ENCODE measurements around the gene NAALADL2. TPM values are rescaled to one million over a fixed set of nuclear protein-coding genes. Genes with fewer than 3 reads are reported as not detected.

NAALADL2 gene
- total RNA-seq, 3 donors from 2014 or later, result 18.4 to 43.9 (median 20.8) TPM

DNA sequence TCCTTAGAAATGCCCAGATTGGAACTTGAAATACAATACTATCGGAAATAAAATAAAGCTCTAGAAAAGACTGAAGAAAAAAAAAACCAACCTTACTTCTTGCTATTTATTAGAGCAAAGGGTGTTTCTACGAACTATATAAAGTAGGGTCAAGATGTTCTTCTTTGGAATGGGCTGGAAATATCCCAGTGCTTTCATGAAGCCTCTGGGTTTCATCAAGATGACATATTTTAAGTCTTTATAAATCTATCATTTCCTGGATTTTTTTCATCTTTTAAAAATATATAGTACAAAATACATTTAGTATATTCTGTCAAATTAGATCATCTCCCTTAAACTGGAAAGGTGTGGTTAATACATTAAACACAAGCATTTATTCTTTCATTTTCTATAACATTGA, 978.8 kb downstream of the NAALADL2 start:
- Histone ChIP-seq H3K4me3 (no peak overlapping the region), H3K36me3 (ENCODE audit: low read depth) (no peaks in the 10 kb centered on the region), H3K9me3 (no peaks in the 10 kb centered on the region), H3K4me1 (ENCODE audit: low read depth) (no peaks in the 10 kb centered on the region)
- ATAC-seq (no peak), DNase-seq (no peak)
- intact Hi-C loops (cut with DNase I, micrococcal nuclease), result no loop called here
- TF ChIP-seq, protein P1, sequence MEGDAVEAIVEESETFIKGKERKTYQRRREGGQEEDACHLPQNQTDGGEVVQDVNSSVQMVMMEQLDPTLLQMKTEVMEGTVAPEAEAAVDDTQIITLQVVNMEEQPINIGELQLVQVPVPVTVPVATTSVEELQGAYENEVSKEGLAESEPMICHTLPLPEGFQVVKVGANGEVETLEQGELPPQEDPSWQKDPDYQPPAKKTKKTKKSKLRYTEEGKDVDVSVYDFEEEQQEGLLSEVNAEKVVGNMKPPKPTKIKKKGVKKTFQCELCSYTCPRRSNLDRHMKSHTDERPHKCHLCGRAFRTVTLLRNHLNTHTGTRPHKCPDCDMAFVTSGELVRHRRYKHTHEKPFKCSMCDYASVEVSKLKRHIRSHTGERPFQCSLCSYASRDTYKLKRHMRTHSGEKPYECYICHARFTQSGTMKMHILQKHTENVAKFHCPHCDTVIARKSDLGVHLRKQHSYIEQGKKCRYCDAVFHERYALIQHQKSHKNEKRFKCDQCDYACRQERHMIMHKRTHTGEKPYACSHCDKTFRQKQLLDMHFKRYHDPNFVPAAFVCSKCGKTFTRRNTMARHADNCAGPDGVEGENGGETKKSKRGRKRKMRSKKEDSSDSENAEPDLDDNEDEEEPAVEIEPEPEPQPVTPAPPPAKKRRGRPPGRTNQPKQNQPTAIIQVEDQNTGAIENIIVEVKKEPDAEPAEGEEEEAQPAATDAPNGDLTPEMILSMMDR (IDR thresholded peaks at IDR 0.05), result no peak

DNA sequence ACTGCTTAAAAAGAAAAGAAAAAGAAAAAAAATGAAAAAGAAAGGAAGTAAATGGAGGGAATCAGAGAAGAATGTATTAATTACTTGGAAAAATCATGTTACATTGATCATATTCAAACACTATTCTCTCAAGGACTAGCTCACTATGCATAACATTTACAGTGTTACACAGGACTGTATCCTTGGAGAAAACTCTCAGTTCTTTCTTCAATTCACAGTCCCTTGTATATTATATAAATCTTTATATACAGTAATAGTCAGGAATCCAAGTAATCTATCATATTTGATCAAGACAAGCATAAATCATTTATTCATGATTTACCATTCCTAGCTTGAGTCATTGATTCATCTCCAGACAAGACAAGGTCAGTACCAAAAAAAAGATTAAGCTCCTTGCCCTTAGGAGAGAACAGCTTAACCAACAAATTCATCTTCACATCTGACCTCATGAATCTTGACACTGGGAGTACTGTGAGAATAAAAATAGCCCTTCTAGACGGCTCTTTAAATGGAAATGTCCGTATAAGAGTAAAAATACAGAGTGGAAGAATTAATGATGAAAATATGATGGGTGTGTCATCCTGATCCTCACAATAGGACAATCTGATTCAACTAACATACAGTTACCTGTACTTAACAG, 980.4 kb downstream of the NAALADL2 start:
- Histone ChIP-seq H3K36me3 (ENCODE audit: low read depth) (no peaks in the 10 kb centered on the region), H3K9me3 (no peaks in the 10 kb centered on the region), H3K4me3 (no peak overlapping the region), H3K4me1 (ENCODE audit: low read depth) (no peaks in the 10 kb centered on the region)
- DNase-seq, result no peak
- ATAC-seq, result no peak
- intact Hi-C loops (cut with DNase I, micrococcal nuclease), result no loop called here
- TF ChIP-seq, protein P1 (IDR thresholded peaks at IDR 0.05), result no peak

DNA sequence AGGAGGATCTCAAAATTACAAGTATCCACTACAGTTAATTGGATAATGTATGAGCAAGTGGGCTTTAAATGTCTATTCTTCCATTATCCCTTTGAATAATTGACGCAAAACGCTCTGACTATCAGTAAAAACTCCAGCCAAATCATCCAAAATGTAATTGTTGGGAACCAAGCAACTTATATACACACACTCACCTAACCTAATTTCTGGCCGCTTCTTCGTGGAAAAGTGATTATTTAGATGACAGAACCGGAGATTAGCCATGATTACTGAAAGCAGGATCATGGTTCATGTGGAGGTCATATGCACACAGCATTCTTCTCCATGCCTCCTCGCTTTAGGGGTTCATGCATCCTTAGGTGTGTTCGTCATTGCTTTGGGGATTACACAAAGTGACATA, 992.4 kb downstream of the NAALADL2 start:
- H3K4me3 ChIP-seq, result no peak overlapping the region
- H3K9me3 ChIP-seq, result no peaks in the 10 kb centered on the region
- intact Hi-C loops (cut with DNase I, micrococcal nuclease), result no loop called here
- H3K4me1 ChIP-seq (ENCODE audit: low read depth), result no peaks in the 10 kb centered on the region
- ATAC-seq (no peak), DNase-seq (no peak)
- no peaks in the 10 kb centered on the region for H3K36me3 ChIP-seq (ENCODE audit: low read depth)
- TF ChIP-seq, protein P1 (IDR thresholded peaks at IDR 0.05), result no peak

DNA sequence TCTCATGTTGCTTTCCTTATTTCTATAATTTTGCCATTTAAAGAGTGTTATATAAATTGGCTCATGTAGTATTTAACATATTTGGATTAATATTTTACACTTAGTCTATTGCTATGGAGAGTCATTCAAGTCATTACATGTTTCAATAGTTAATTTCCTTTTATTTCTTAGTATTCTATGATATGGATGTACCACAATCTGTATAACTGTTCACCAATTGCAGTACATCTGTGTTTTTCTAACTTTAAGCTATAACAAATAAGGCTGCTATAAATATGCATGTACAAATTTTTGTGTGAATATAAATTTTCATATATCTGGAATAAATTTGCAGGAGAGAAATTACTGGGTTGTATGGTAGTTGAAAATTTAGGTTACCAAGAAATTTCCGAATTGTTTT, 993.4 kb downstream of the NAALADL2 start:
- intact Hi-C loops (cut with DNase I, micrococcal nuclease), result no loop called here
- no peaks in the 10 kb centered on the region for H3K36me3 ChIP-seq (ENCODE audit: low read depth)
- no peaks in the 10 kb centered on the region for H3K9me3 ChIP-seq
- no peaks in the 10 kb centered on the region for H3K4me1 ChIP-seq (ENCODE audit: low read depth)
- TF ChIP-seq, protein P1 (IDR thresholded peaks at IDR 0.05), result no peak
- H3K4me3 ChIP-seq, result no peak overlapping the region
- DNase-seq, result no peak
- no peak for ATAC-seq

DNA sequence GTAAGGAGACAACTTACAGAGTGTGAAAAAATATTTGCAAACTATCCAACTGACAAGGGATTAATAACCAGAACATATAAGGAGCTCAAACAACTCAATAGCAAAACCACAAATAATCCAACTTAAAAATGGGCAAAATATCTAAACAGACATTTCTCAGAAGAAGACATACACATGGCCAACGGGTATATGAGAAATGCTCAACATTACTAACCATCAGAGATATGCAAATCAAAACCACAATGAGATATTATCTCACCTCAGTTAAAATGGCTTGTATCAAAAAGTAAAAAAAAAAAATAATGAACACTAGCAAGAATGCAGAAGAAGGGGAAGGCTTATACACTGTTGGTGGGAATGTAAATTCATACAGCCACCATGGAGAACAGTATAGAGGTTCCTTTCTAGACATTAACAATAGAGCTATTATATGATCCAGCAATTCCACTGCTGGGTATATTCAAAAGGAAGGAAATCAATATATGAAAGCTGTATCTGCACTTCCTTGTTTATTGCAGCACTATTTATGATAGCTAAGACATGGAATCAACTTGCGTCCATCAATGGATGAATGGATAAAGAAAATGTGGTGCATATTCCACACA, 998.6 kb downstream of the NAALADL2 start:
- Histone ChIP-seq H3K36me3 (ENCODE audit: low read depth) (no peaks in the 10 kb centered on the region), H3K4me3 (no peak overlapping the region), H3K4me1 (ENCODE audit: low read depth) (no peaks in the 10 kb centered on the region), H3K9me3 (no peaks in the 10 kb centered on the region)
- DNase-seq, result no peak
- ATAC-seq, result no peak
- intact Hi-C loops (cut with DNase I, micrococcal nuclease), result no loop called here
- TF ChIP-seq, protein P1 (IDR thresholded peaks at IDR 0.05), result no peak

Small RNA genes within 50 kb of the gene (microRNA-seq; reads per million reads assigned to microRNA genes)
- gene MIR4789, result 2.1 reads per million

All from mucosa of descending colon (tissue), 3 donors.